Nephron progenitor cell (in vitro differentiated cells): ENCODE data around the gene POLR2B.

ENCODE experiments used
- DNase-seq: peaks from one replicate; pipeline ENCODE4 v3.0.0; 2021
- H3K27ac Mint-ChIP-seq: 2 replicates; pipeline ENCODE4 v1.8.0; 2021; ENCODE audit warnings: mild to moderate bottlenecking, moderate library complexity, mixed read lengths
- H3K27me3 Mint-ChIP-seq: 2 replicates; pipeline ENCODE4 v1.8.0; 2021; ENCODE audit warnings: mild to moderate bottlenecking, low read depth, mixed read lengths; ENCODE audit not compliant: poor library complexity
- H3K36me3 Mint-ChIP-seq: 2 replicates; pipeline ENCODE4 v1.8.0; 2021; ENCODE audit warnings: low read depth, mixed read lengths
- H3K4me1 Mint-ChIP-seq: 2 replicates; pipeline ENCODE4 v1.8.0; 2021; ENCODE audit warnings: mixed read lengths
- H3K4me3 Mint-ChIP-seq: 2 replicates; pipeline ENCODE4 v1.8.0; 2021; ENCODE audit warnings: mild to moderate bottlenecking, moderate library complexity, mixed read lengths
- H3K9me3 Mint-ChIP-seq: 2 replicates; pipeline ENCODE4 v1.8.0; 2021; ENCODE audit warnings: mild to moderate bottlenecking, moderate library complexity, mixed read lengths
- CTCF ChIP-seq: fragments of 200-600 bp; sonication (generic); IDR thresholded peaks from 2 replicates; pipeline ENCODE4 v1.5.0; 2021; ENCODE audit warnings: antibody characterized with exemption

The POLR2B gene

DNA sequence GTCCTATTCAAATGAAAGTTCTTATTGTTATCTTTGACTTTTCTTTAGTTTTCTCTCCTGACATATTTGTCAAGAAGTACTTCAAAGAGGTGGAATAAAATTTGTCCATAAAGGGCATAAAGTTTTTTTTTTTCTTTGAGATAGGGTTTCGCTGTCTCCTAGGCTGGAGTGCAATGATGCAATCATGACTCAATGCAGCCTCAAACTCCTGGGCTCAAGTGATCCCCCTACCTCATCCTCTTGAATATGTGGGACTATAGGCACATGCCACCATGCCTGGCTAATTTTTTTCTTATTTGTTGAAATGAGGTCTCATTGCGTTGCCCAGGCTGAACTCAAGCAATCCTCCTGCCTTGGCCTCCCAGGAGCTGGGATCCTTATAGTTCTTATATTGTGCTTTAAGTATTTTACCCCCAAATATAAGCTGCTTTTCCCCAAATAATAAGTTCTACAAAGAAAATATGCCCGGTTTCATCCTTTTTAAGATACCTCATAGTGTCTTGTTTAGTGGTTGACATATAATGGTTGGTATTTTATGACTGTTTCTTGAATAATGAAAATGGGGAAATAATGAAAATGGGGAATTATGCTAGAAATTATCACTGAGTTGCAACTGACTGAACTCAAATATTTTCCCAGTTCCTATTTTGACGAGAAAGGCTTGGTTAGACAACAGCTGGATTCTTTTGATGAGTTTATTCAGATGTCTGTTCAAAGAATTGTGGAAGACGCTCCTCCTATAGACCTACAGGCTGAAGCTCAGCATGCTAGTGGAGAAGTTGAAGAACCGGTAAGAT lies 11.6 kb downstream of the POLR2B start:
- no peak overlapping the region for H3K4me3 Mint-ChIP-seq
- no peak for TF ChIP-seq CTCF
- H3K27me3 Mint-ChIP-seq, result no peaks in the 10 kb centered on the region
- H3K4me1 Mint-ChIP-seq, result no peaks in the 10 kb centered on the region
- H3K27ac Mint-ChIP-seq, result no peak overlapping the region
- peaks cover 69% of the 10 kb centered on the region for H3K36me3 Mint-ChIP-seq
- DNase-seq, result no peak
- H3K9me3 Mint-ChIP-seq, result no peaks in the 10 kb centered on the region

DNA sequence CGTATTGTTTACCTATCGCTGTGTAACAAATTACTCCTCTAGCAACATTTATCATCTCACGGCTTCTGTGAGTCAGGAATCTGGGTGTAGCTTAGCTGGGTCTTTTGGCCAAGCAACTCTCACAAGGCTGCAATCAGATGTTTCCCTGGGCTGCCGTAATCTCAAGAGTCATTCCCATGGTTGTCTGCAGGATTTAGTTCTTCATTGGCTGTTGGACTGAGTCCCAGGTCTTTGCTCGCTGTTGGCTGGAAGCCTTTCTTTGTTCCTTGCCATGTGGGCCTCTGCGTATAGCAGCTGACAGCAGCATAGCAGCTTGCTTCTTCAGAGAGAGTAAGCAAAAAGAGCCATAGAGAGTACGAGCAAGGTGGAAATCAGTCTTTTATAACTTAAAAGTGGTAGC lies 16.8 kb downstream of the POLR2B start:
- H3K36me3 Mint-ChIP-seq, result peaks cover 72% of the 10 kb centered on the region
- no peaks in the 10 kb centered on the region for H3K27me3 Mint-ChIP-seq
- H3K4me1 Mint-ChIP-seq, result no peaks in the 10 kb centered on the region
- H3K9me3 Mint-ChIP-seq, result no peaks in the 10 kb centered on the region
- TF ChIP-seq CTCF, result no peak
- H3K4me3 Mint-ChIP-seq, result no peak overlapping the region
- peak overlapping the region; percentile 53 for H3K27ac Mint-ChIP-seq
- no peak for DNase-seq

DNA sequence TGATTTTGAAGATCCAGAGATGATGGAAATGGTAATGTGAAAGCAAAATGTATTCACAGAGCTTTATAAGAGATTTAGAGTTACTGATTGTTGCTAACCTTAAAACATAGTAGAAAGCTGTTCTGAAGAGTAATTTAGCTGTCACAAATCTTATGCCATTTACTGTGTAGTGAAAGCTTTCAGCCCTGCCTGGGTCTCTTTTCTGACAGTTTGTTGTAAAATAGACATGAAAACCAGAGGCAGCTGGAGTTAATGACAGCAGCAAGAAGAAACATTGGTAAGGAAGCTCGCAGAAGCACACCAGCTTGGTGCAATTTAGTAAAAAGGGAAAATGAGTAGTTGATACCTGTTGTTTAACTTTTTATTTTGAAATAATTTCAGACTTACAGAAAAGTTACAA lies 21.1 kb downstream of the POLR2B start:
- no peak for TF ChIP-seq CTCF
- DNase-seq, result no peak
- Mint-ChIP-seq H3K27ac (peak overlapping the region; percentile 32), H3K4me3 (no peak overlapping the region), H3K27me3 (no peaks in the 10 kb centered on the region), H3K4me1 (no peaks in the 10 kb centered on the region), H3K9me3 (no peaks in the 10 kb centered on the region), H3K36me3 (peaks cover 63% of the 10 kb centered on the region)

- Mint-ChIP-seq H3K27ac (no peak overlapping the region), H3K36me3 (peaks cover 62% of the 10 kb centered on the region)
Measured at GRCh38 chr4:57013543-57014120, 34.9 kb downstream of the POLR2B start.

GRCh38 chr4:57018980-57019379 lies 40.3 kb downstream of the POLR2B start:
- no peak for TF ChIP-seq CTCF
- Mint-ChIP-seq H3K9me3 (no peaks in the 10 kb centered on the region), H3K36me3 (peaks cover 77% of the 10 kb centered on the region), H3K4me3 (no peak overlapping the region), H3K4me1 (no peaks in the 10 kb centered on the region), H3K27ac (no peak overlapping the region), H3K27me3 (no peaks in the 10 kb centered on the region)
- DNase-seq, result no peak

More at GRCh38 chr4:57013543-57014120, 34.9 kb downstream of the POLR2B start:
- no peaks in the 10 kb centered on the region for H3K4me1 Mint-ChIP-seq
- no peak for DNase-seq
- no peaks in the 10 kb centered on the region for H3K27me3 Mint-ChIP-seq
- no peaks in the 10 kb centered on the region for H3K9me3 Mint-ChIP-seq
- no peak for TF ChIP-seq CTCF
- no peak overlapping the region for H3K4me3 Mint-ChIP-seq
